ENCODE measurements around the gene MTPN. TPM values are rescaled to one million over a fixed set of nuclear protein-coding genes. Genes with fewer than 3 reads are reported as not detected.

Gene MTPN
- total RNA-seq, 1 experiment from 2014 or later, result 98.2 TPM

DNA sequence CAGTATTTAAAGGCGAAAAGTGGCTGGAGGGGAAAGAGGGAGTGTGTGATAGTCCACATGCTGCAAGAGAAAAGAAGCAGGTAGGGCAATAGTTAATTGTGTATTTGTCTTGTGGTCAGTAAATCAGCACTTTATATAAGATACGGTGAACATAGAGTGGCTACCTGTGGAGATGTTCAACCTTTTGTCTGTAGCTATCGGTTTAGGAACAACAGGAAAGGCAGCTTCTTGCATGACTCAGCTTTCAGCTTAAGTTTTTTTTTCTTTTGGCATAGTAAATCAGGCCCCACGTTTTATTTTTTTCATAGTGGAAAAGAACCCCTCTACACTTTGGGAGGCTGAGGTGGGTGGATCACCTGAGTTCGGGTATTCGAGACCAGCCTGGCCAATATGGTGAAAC is 14.2 kb upstream of the MTPN start:
- Histone ChIP-seq H2BK20ac (ENCODE audit: low read depth, low read length, poor library complexity, severe bottlenecking) (no peak overlapping the region), H2AFZ (ENCODE audit: low read length) (no peak overlapping the region), H3K23ac (ENCODE audit: insufficient read length, low read depth, low read length) (no peak overlapping the region), H3K56ac (ENCODE audit: insufficient read length, low read depth, low read length) (no peak overlapping the region), H4K5ac (ENCODE audit: insufficient read length, low read depth, low read length) (no peak overlapping the region), H3K9ac (ENCODE audit: extremely low read depth, insufficient read length, low read length) (no peak overlapping the region), H3K4ac (ENCODE audit: low read depth, low read length) (no peak overlapping the region), H3T11ph (ENCODE audit: low read length) (no peak overlapping the region), H2BK5ac (ENCODE audit: insufficient read length, low read length) (no peak overlapping the region), H3K4me1 (ENCODE audit: insufficient read depth, low read length) (no peaks in the 10 kb centered on the region), H3K27ac (ENCODE audit: insufficient read length, low read depth, low read length) (no peak overlapping the region), H3K23me2 (ENCODE audit: insufficient read length, low read depth, low read length, poor library complexity, severe bottlenecking) (no peaks in the 10 kb centered on the region), H4K8ac (replicated peaks; ENCODE audit: insufficient read length, low read depth, low read length) (no peak overlapping the region), H2BK120ac (ENCODE audit: low read depth, low read length, poor library complexity, severe bottlenecking) (no peak overlapping the region), H2BK12ac (ENCODE audit: insufficient read length, low read depth, low read length) (no peak overlapping the region), H3K79me1 (ENCODE audit: insufficient read depth, low read depth, low read length, poor library complexity, severe bottlenecking) (no peaks in the 10 kb centered on the region), H2BK15ac (ENCODE audit: low read depth, low read length) (no peak overlapping the region), H3K18ac (ENCODE audit: insufficient read length, low read depth, low read length) (no peak overlapping the region), H3K79me2 (ENCODE audit: insufficient read depth, low read length) (no peaks in the 10 kb centered on the region), H3K4me2 (ENCODE audit: insufficient read depth, insufficient read length, low read length) (no peak overlapping the region), H4K91ac (ENCODE audit: insufficient read length, low read depth, low read length) (no peak overlapping the region), H3K27me3 (ENCODE audit: insufficient read depth, low read length) (no peaks in the 10 kb centered on the region), H3K14ac (ENCODE audit: insufficient read depth, low read length) (no peak overlapping the region), H4K20me1 (ENCODE audit: control insufficient read depth, insufficient read depth, insufficient read length) (no peaks in the 10 kb centered on the region), H2AK5ac (ENCODE audit: insufficient read length, low read length) (no peak overlapping the region), H3K9me3 (ENCODE audit: control insufficient read depth, low read depth, low read length) (no peaks in the 10 kb centered on the region)
- no peak for DNase-seq
- Mint-ChIP-seq H3K4me3 (no peak overlapping the region), H3K4me1 (no peaks in the 10 kb centered on the region), H3K27me3 (ENCODE audit: low read depth) (no peaks in the 10 kb centered on the region), H3K36me3 (ENCODE audit: insufficient read depth in 1 of 3, low read depth in 3 of 3) (no peaks in the 10 kb centered on the region), H3K27ac (peak overlapping the region in 1 of 3 experiments; percentile 2; a peak in 4 of 7 replicates), H3K9me3 (peaks cover 6 to 13% of the 10 kb centered on the region in 2 experiments; a peak in 3 of 5 replicates)
- no CpG with 5 or more reads among the region's 6 CpGs for WGBS (ENCODE audit: extremely low coverage, insufficient read length, low lambda C conversion rate)
- TF ChIP-seq, protein P1, sequence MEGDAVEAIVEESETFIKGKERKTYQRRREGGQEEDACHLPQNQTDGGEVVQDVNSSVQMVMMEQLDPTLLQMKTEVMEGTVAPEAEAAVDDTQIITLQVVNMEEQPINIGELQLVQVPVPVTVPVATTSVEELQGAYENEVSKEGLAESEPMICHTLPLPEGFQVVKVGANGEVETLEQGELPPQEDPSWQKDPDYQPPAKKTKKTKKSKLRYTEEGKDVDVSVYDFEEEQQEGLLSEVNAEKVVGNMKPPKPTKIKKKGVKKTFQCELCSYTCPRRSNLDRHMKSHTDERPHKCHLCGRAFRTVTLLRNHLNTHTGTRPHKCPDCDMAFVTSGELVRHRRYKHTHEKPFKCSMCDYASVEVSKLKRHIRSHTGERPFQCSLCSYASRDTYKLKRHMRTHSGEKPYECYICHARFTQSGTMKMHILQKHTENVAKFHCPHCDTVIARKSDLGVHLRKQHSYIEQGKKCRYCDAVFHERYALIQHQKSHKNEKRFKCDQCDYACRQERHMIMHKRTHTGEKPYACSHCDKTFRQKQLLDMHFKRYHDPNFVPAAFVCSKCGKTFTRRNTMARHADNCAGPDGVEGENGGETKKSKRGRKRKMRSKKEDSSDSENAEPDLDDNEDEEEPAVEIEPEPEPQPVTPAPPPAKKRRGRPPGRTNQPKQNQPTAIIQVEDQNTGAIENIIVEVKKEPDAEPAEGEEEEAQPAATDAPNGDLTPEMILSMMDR (conservative IDR thresholded peaks at IDR 0.05), result no peak

All from H9 (cell line).